WERI-Rb-1 (cell line): Measurements from ENCODE around the gene C20orf144.

Source experiments
- DNase-seq: peaks from one replicate; pipeline ENCODE4 v3.0.0-alpha.2; 2020
- H3K27ac ChIP-seq: fragments of 250-450 bp; sonication (Bioruptor Pico); 2 replicates; pipeline ENCODE4 v1.5.1; 2020; ENCODE audit warnings: mild to moderate bottlenecking, moderate library complexity
- H3K27me3 ChIP-seq: fragments of 250-450 bp; sonication (Bioruptor Pico); 2 replicates; pipeline ENCODE4 v1.5.1; 2021; ENCODE audit warnings: mild to moderate bottlenecking, low read depth, moderate library complexity; ENCODE audit not compliant: insufficient read depth, severe bottlenecking
- H3K36me3 ChIP-seq: fragments of 250-450 bp; sonication (Bioruptor Pico); 2 replicates; pipeline ENCODE4 v1.5.1; 2020; ENCODE audit warnings: mild to moderate bottlenecking, moderate library complexity
- H3K4me3 ChIP-seq: 2 replicates; pipeline ENCODE4 v1.5.1; 2011; ENCODE audit warnings: low read depth, mild to moderate bottlenecking, control low read depth, low read length
- H3K9me3 ChIP-seq: fragments of 250-450 bp; sonication (Bioruptor Pico); 2 replicates; pipeline ENCODE4 v1.5.1; 2021; ENCODE audit warnings: mild to moderate bottlenecking, moderate library complexity; ENCODE audit not compliant: severe bottlenecking
- TF ChIP-seq, protein P1 (sequence below): IDR thresholded peaks from 2 replicates; pipeline ENCODE4 v1.5.1; 2011; ENCODE audit warnings: low read depth, mild to moderate bottlenecking, control low read depth, inconsistent platforms, low read length

Gene C20orf144

DNA sequence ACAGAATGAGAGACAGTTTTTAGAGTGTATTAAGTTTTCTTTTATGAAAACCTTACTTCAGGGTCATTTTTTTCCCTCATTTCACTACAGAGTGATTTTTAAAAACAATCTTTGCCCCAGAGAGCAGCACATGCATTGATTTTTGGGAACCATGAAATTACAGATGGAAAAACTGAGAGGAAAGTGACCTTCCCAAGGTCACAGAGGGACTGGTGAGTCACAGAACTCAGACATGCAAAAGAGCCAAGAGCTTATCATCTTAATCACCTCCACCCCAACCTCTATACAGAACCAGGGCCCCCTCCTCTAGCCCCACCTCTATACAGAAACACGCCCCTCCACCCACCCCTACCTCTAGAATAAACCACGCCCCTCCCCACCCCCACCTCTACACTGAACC is 47.3 kb downstream of the C20orf144 start:
- Histone ChIP-seq H3K27me3 (no peaks in the 10 kb centered on the region), H3K36me3 (peaks cover 8% of the 10 kb centered on the region), H3K9me3 (no peaks in the 10 kb centered on the region), H3K27ac (no peak overlapping the region), H3K4me3 (no peak overlapping the region)
- DNase-seq = no peak
- TF ChIP-seq, protein P1, sequence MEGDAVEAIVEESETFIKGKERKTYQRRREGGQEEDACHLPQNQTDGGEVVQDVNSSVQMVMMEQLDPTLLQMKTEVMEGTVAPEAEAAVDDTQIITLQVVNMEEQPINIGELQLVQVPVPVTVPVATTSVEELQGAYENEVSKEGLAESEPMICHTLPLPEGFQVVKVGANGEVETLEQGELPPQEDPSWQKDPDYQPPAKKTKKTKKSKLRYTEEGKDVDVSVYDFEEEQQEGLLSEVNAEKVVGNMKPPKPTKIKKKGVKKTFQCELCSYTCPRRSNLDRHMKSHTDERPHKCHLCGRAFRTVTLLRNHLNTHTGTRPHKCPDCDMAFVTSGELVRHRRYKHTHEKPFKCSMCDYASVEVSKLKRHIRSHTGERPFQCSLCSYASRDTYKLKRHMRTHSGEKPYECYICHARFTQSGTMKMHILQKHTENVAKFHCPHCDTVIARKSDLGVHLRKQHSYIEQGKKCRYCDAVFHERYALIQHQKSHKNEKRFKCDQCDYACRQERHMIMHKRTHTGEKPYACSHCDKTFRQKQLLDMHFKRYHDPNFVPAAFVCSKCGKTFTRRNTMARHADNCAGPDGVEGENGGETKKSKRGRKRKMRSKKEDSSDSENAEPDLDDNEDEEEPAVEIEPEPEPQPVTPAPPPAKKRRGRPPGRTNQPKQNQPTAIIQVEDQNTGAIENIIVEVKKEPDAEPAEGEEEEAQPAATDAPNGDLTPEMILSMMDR = no peak

DNA sequence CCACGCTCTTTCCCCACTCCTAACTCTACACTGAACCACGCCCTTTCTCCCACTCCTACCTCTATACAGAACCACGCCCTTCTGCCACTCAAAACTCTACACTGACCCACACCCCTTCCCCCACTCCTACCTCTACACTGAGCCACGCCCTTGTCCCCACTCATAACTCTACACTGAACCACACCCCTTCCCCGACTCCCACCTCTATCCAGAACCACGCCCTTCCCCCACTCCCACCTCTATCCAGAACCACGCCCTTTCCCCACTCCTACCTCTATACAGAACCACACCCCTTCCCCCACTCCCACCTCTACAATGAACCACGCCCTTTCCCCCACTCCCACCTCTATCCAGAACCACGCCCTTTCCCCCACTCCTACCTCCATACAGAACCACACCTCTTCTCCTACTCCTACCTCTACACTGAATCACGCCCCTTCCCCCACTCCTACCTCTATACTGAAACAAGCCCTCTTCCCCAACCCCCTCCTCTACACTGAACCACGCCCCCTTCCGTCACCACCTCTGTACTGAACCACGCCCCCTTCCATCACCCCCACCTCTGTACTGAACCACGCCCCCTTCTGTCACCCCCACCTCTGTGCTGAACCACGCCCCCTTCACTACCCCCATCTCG is 47.9 kb downstream of the C20orf144 start:
- Histone ChIP-seq H3K36me3 (peaks cover 8% of the 10 kb centered on the region), H3K4me3 (no peak overlapping the region), H3K9me3 (no peaks in the 10 kb centered on the region), H3K27ac (no peak overlapping the region), H3K27me3 (no peaks in the 10 kb centered on the region)
- TF ChIP-seq, protein P1 = no peak
- no peak for DNase-seq

DNA sequence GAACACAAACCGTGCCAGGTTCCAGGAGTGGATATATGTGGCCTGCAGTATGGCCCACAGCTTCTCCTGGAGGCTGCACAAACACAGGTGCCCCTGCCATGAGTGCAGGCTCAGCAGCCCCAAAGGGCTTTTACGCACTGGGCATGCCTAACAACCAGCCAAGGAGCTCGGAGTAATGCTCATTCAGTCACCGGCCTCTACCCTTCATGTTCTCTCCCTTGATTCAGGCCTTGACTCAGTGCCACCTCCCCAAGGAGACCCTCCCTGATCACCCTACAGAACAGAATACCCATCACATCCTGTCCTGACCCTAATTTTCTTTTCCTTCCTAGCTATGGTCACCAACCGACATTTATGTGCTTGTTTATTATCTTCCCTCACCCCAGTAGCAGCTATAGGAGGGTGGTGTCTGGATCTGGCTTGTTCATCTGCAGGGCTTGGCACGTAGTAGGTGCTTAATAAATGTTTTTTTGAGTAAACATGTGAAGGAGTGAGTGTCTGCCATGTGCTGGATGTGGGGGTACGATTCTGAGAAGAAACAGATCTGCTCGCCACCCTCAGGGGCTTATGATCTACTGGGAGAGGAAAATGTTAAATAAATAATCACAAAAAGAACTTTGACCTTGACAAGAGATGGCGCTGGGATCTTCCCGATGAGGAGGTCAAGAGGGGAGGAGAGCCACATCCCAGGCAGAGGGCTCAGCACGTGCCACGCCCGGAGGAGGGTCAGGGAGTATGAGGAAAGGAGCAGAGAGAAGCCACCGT is 48.7 kb downstream of the C20orf144 start:
- no peak for DNase-seq
- H3K27ac ChIP-seq = no peak overlapping the region
- H3K36me3 ChIP-seq = peaks cover 8% of the 10 kb centered on the region
- TF ChIP-seq, protein P1 = no peak
- no peaks in the 10 kb centered on the region for H3K9me3 ChIP-seq
- H3K4me3 ChIP-seq = no peak overlapping the region
- no peaks in the 10 kb centered on the region for H3K27me3 ChIP-seq

DNA sequence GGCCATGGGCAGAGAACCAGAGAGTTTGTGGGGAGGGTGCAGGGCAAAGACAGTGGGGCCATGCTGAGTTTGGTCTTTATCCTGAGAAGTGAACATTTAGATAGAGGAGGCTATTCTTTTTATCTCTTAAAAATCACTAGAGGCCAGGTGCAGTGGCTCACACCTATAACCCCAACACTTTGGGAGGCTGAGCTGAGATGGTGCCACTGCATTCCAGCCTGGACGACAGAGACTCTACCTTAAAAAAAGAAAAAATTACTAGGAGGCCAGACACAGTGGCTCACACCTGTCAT is 49.3 kb downstream of the C20orf144 start:
- Histone ChIP-seq H3K9me3 (no peaks in the 10 kb centered on the region), H3K4me3 (no peak overlapping the region), H3K27ac (no peak overlapping the region), H3K27me3 (no peaks in the 10 kb centered on the region), H3K36me3 (peaks cover 8% of the 10 kb centered on the region)
- TF ChIP-seq, protein P1 = no peak
- no peak for DNase-seq
